ENCODE measurements around the gene CNGB1.

DNA sequence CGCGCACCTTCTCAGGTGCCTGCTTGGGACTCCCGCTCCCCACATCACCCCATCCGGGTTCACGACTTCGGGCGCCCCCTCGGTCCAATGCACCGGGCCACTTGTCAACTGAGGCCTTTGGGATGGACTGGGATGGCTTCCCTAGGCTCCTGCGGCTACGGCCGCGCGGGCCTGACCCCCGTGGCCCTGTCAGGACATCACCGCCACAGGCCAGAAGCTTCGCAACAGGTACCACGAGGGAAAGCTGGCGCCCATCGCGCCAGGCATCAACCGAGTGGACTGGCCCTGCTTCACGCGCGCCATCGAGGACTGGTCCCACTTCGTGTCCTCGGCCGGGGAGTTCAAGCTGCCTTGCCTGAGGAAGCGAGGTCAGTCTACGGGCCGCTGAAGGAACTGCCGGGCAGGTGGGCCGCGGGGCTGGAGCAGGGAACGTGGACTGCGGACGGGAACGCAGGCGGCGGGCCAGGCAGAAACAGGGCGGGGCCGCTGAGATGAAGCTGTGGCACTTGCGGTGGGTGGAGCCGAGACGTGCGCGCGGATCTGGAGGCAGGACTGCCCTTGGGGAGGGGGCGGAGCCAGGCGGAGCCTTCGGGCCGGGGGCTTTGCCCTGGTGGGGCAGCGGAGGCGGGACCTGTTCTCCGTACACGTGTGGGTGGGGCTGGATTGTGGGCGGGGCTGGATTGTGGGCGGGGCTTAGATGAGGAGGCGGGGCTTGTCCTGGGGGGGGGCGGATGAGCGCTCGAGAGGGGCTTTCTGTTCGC is 13.7 kb upstream of the CNGB1 start:
- TF ChIP-seq, protein P1, sequence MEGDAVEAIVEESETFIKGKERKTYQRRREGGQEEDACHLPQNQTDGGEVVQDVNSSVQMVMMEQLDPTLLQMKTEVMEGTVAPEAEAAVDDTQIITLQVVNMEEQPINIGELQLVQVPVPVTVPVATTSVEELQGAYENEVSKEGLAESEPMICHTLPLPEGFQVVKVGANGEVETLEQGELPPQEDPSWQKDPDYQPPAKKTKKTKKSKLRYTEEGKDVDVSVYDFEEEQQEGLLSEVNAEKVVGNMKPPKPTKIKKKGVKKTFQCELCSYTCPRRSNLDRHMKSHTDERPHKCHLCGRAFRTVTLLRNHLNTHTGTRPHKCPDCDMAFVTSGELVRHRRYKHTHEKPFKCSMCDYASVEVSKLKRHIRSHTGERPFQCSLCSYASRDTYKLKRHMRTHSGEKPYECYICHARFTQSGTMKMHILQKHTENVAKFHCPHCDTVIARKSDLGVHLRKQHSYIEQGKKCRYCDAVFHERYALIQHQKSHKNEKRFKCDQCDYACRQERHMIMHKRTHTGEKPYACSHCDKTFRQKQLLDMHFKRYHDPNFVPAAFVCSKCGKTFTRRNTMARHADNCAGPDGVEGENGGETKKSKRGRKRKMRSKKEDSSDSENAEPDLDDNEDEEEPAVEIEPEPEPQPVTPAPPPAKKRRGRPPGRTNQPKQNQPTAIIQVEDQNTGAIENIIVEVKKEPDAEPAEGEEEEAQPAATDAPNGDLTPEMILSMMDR (IDR thresholded peaks at IDR 0.05): no peak
- TF ChIP-seq POLR2A (IDR thresholded peaks at IDR 0.05): no peak
